OCI-LY1 (cell line): ENCODE data around the gene PDK2.

Experiments
- CTCF ChIP-seq: fragments of 200-600 bp; sonication (generic), shearing (Covaris generic); IDR thresholded peaks from 2 replicates; pipeline ENCODE4 v1.5.1; 2017; ENCODE audit warnings: mild to moderate bottlenecking, antibody characterized with exemption, low read length, moderate library complexity, mixed read lengths
- EZH2 ChIP-seq: fragments of 200-600 bp; sonication (generic), shearing (Covaris generic); IDR thresholded peaks from 2 replicates; pipeline ENCODE4 v1.8.0; 2017; ENCODE audit warnings: borderline replicate concordance, mixed run types, mild to moderate bottlenecking, antibody characterized with exemption, low read length, moderate library complexity, mixed read lengths

DNA sequence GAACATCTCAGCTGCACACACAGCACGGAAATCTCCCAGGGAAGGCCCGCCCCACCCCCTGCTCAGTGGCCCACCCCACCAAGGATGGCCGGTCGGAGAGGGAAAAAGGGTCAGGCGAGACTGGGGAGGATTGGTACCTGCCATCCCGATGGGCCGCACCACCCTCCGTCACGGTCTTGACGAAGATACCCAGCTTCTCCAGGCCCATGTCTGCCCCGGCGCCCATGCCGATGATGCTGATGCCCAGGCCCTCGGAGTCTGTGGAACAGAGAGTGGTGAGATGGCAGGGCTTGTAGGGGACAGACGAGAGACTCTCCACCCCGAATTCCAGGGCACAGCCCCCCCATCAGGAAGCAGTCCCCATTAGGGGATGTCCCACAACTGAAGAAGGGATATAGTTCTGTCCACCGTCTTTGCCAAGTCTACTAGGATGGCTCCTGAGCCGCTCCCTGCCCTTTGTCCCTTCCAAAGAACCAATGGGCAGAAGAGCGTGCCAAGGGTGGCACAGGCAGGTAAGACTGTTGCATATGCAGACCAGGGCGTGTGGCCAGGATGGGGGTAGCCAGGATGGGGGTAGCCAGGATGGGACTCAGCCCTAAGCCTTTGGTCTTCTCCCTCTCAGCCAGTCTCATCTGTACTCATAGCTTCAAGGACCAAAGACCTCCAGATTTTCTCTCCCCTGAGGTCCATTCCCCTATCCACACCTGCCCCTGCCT, 48.5 kb downstream of the PDK2 start:
- no peak for TF ChIP-seq CTCF
- no peak for TF ChIP-seq EZH2
